ENCODE data around the gene USP53. TPM values are rescaled to one million over a fixed set of nuclear protein-coding genes. Genes with fewer than 3 reads are reported as not detected.

Gene USP53
- total and polyA plus RNA-seq, 4 donors: 24.9 to 114 (median 73.8) TPM

DNA sequence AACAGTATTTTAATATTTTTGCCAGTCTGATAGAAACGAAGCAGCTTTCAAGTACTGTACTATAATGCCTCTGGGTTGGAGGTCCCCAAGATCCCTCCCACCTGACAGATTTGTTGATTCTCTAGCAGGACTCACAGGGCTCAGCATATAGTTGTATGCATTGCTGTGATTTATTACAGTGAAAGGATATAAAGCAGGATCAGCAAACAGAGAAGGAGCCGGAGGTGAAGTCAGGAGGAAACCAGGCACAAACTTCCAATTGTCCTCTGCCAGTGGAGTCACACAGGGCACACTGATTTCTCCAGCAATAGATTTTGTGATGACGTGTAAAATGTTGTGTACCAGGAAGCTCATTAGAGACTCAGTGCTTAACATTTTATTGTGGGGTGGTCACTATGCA, 19.0 kb downstream of the USP53 start:
- intact Hi-C loops (cut with DNase I): no loop called here
- Histone ChIP-seq H3K27ac (ENCODE audit: low read depth in 1 of 2, low read length in 2 of 2) (peak overlapping the region in 1 of 2 donors; percentile 28), H3K36me3 (ENCODE audit: control insufficient read depth in 1 of 2, insufficient read depth in 2 of 2, low read length in 1 of 2) (peaks cover 5 to 7% of the 10 kb centered on the region in 2 donors), H3K4me3 (ENCODE audit: low read length in 2 of 2) (no peak overlapping the region), H3K27me3 (ENCODE audit: control insufficient read depth in 1 of 2, insufficient read depth in 2 of 2, low read length in 1 of 2) (no peaks in the 10 kb centered on the region), H3K9me3 (ENCODE audit: control insufficient read depth, low read length) (no peaks in the 10 kb centered on the region), H3K4me1 (ENCODE audit: control insufficient read depth in 1 of 2, insufficient read depth in 2 of 2, low read length in 2 of 2) (peaks cover 5 to 10% of the 10 kb centered on the region in 2 donors)
- DNase-seq (no peak), ATAC-seq (ENCODE audit: low FRiP score) (no peak)
- WGBS, 2 donors: 59 to 60% methylated on average over 3 of the region's 3 CpGs

DNA sequence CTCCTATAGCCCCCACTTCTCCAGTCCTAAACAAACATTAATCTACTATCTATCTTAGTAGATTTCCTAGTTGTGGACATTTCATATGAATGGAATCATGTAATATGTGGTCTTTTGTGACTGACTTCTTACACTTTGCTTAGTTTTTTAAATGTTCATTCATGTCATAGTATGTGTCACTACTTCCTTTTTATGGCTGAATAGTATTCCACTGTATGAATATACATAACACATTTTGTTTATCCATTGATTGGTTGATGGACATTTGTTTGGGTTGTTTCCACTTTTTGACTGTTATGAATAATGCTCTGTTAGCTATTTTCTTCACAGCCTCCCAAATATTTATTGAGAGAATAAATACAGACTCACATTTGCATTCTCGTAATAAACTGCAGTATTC, 19.8 kb downstream of the USP53 start:
- Histone ChIP-seq H3K9me3 (ENCODE audit: control insufficient read depth, low read length) (no peaks in the 10 kb centered on the region), H3K36me3 (ENCODE audit: control insufficient read depth in 1 of 2, insufficient read depth in 2 of 2, low read length in 1 of 2) (peaks cover 5 to 7% of the 10 kb centered on the region in 2 donors), H3K4me1 (ENCODE audit: control insufficient read depth in 1 of 2, insufficient read depth in 2 of 2, low read length in 2 of 2) (peaks cover 5 to 10% of the 10 kb centered on the region in 2 donors), H3K27me3 (ENCODE audit: control insufficient read depth in 1 of 2, insufficient read depth in 2 of 2, low read length in 1 of 2) (no peaks in the 10 kb centered on the region), H3K27ac (ENCODE audit: low read depth in 1 of 2, low read length in 2 of 2) (no peak overlapping the region), H3K4me3 (ENCODE audit: low read length in 2 of 2) (no peak overlapping the region)
- 97 to 98% methylated on average over 1 of the region's 1 CpG for WGBS, 2 donors
- no peak for DNase-seq
- no peak for ATAC-seq (ENCODE audit: low FRiP score)
- intact Hi-C loops (cut with DNase I): no loop called here

DNA sequence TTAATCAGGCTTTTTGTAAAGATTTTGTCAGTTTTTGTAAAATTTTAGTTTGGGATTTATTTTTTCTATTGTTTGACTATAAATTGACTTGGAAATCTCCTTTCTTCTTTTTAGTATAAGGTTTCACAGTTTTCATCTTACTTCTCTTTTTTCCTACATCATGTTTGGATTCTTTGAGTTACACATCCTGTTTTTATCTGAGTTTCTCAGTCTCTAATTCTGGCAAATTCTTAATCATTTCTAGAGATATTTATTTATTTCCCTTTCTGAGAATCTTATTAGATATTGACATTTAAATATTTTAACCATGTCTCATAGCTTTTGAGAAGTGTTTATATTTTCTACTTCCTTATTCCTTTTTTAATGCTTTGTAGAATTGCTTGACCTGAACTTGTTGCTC, 20.7 kb downstream of the USP53 start:
- Histone ChIP-seq H3K36me3 (ENCODE audit: control insufficient read depth in 1 of 2, insufficient read depth in 2 of 2, low read length in 1 of 2) (peaks cover 5 to 7% of the 10 kb centered on the region in 2 donors), H3K27ac (ENCODE audit: low read depth in 1 of 2, low read length in 2 of 2) (no peak overlapping the region), H3K27me3 (ENCODE audit: control insufficient read depth in 1 of 2, insufficient read depth in 2 of 2, low read length in 1 of 2) (no peaks in the 10 kb centered on the region), H3K9me3 (ENCODE audit: control insufficient read depth, low read length) (no peaks in the 10 kb centered on the region), H3K4me1 (ENCODE audit: control insufficient read depth in 1 of 2, insufficient read depth in 2 of 2, low read length in 2 of 2) (peaks cover 5 to 10% of the 10 kb centered on the region in 2 donors), H3K4me3 (ENCODE audit: low read length in 2 of 2) (no peak overlapping the region)
- intact Hi-C loops (cut with DNase I): no loop called here
- ATAC-seq (ENCODE audit: low FRiP score) (no peak), DNase-seq (no peak)

GRCh38 chr4:119233750-119234149, 21.2 kb downstream of the USP53 start:
- Histone ChIP-seq H3K27ac (ENCODE audit: low read depth in 1 of 2, low read length in 2 of 2) (peak overlapping the region; percentile 18 to 51), H3K4me1 (ENCODE audit: control insufficient read depth in 1 of 2, insufficient read depth in 2 of 2, low read length in 2 of 2) (peaks cover 5 to 10% of the 10 kb centered on the region in 2 donors)
- 32 to 37% methylated on average over 3 of the region's 3 CpGs for WGBS, 2 donors

GRCh38 chr4:119237201-119237600, 24.7 kb downstream of the USP53 start:
- H3K4me3 ChIP-seq (ENCODE audit: low read length in 2 of 2): no peak overlapping the region
- no peaks in the 10 kb centered on the region for H3K27me3 ChIP-seq (ENCODE audit: control insufficient read depth in 1 of 2, insufficient read depth in 2 of 2, low read length in 1 of 2)
- no peak for DNase-seq
- ATAC-seq (ENCODE audit: low FRiP score): no peak
- H3K27ac ChIP-seq (ENCODE audit: low read depth in 1 of 2, low read length in 2 of 2): no peak overlapping the region
- peaks cover 0 to 11% of the 10 kb centered on the region in 2 donors for H3K4me1 ChIP-seq (ENCODE audit: control insufficient read depth in 1 of 2, insufficient read depth in 2 of 2, low read length in 2 of 2)
- H3K9me3 ChIP-seq (ENCODE audit: control insufficient read depth, low read length): no peaks in the 10 kb centered on the region
- WGBS, 2 donors: 96 to 97% methylated on average over 9 of the region's 9 CpGs
- H3K36me3 ChIP-seq (ENCODE audit: control insufficient read depth in 1 of 2, insufficient read depth in 2 of 2, low read length in 1 of 2): peaks cover 2 to 5% of the 10 kb centered on the region in 2 donors
- intact Hi-C loops (cut with DNase I): loop anchor here (5.0 kb wide), 2 partner anchors 35 to 45 kb away; no protein-coding TSS in a partner anchor

More at GRCh38 chr4:119233750-119234149, 21.2 kb downstream of the USP53 start:
- DNase-seq (no peak), ATAC-seq (ENCODE audit: low FRiP score) (no peak)
- H3K27me3 ChIP-seq (ENCODE audit: control insufficient read depth in 1 of 2, insufficient read depth in 2 of 2, low read length in 1 of 2): no peaks in the 10 kb centered on the region
- intact Hi-C loops (cut with DNase I): no loop called here
- H3K4me3 ChIP-seq (ENCODE audit: low read length in 2 of 2): no peak overlapping the region
- H3K9me3 ChIP-seq (ENCODE audit: control insufficient read depth, low read length): no peaks in the 10 kb centered on the region
- H3K36me3 ChIP-seq (ENCODE audit: control insufficient read depth in 1 of 2, insufficient read depth in 2 of 2, low read length in 1 of 2): peaks cover 5% of the 10 kb centered on the region in 2 donors

- Histone ChIP-seq H3K27me3 (ENCODE audit: control insufficient read depth in 1 of 2, insufficient read depth in 2 of 2, low read length in 1 of 2) (no peaks in the 10 kb centered on the region), H3K36me3 (ENCODE audit: control insufficient read depth in 1 of 2, insufficient read depth in 2 of 2, low read length in 1 of 2) (peaks cover 2 to 5% of the 10 kb centered on the region in 2 donors), H3K9me3 (ENCODE audit: control insufficient read depth, low read length) (no peaks in the 10 kb centered on the region), H3K4me1 (ENCODE audit: control insufficient read depth in 1 of 2, insufficient read depth in 2 of 2, low read length in 2 of 2) (peaks cover 2 to 13% of the 10 kb centered on the region in 2 donors), H3K4me3 (ENCODE audit: low read length in 2 of 2) (no peak overlapping the region), H3K27ac (ENCODE audit: low read depth in 1 of 2, low read length in 2 of 2) (no peak overlapping the region)
- intact Hi-C loops (cut with DNase I): loop anchor here (5.0 kb wide), 2 partner anchors 35 to 45 kb away; no protein-coding TSS in a partner anchor
- ATAC-seq (ENCODE audit: low FRiP score): no peak
- WGBS, 2 donors: 94 to 98% methylated on average over 2 of the region's 2 CpGs
- no peak for DNase-seq
Measured at GRCh38 chr4:119237642-119238041, 25.1 kb downstream of the USP53 start.

DNA sequence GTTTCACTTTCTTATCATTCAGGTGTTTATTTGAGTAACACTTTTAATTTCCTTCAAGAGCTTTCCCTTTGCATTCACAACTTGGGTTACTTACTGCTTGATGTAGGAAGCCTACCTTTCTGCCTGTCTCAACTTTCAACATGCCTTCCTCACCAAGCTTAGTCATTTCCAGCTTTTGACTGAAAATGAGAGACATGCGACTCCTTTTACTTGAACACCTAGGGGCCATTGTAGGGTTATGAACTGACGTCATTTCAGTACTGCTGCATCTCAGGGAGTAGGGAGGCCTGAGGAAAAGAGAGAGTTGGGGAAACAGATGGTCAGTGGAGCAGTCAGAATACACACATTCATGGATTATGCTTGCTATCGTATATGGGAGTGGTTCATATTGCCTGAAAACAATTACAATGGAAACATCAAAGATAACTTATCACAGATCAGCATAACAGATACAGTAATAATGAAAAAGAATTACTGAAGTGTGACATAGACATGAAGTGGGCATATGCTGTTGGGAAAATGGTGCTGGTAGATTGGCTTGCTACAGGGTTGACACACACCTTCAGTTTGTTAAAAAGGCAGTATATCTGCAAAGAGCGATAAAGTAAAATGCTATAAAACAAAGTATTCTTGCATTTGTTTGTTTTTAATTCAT, 25.7 kb downstream of the USP53 start:
- Histone ChIP-seq H3K27ac (ENCODE audit: low read depth in 1 of 2, low read length in 2 of 2) (no peak overlapping the region), H3K4me3 (ENCODE audit: low read length in 2 of 2) (no peak overlapping the region), H3K9me3 (ENCODE audit: control insufficient read depth, low read length) (no peaks in the 10 kb centered on the region), H3K27me3 (ENCODE audit: control insufficient read depth in 1 of 2, insufficient read depth in 2 of 2, low read length in 1 of 2) (no peaks in the 10 kb centered on the region), H3K4me1 (ENCODE audit: control insufficient read depth in 1 of 2, insufficient read depth in 2 of 2, low read length in 2 of 2) (peaks cover 2 to 13% of the 10 kb centered on the region in 2 donors), H3K36me3 (ENCODE audit: control insufficient read depth in 1 of 2, insufficient read depth in 2 of 2, low read length in 1 of 2) (peaks cover 2 to 5% of the 10 kb centered on the region in 2 donors)
- no peak for DNase-seq
- 91% methylated on average over 4 of the region's 4 CpGs for WGBS, 2 donors
- ATAC-seq (ENCODE audit: low FRiP score): no peak
- intact Hi-C loops (cut with DNase I): loop anchor here (5.0 kb wide), 2 partner anchors 34 to 44 kb away; no protein-coding TSS in a partner anchor

DNA sequence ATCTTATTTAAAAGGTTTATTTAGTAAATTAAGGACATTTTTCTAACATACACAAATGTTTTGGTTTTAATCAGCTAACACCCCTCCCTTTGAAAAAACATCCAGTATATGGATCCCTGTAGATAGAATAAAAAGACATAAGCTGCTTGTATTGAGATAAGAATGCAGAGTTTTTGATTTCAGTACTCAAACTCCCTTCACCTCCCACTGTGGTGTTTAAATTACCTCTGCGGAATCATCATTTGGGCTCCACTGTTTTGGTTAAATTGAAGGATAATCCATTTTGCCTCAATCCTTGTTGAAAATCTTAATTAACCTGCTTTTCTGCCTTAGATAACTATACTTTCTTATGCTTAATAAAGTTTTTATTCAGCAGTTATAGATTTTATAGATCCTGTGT, 27.6 kb downstream of the USP53 start:
- H3K9me3 ChIP-seq (ENCODE audit: control insufficient read depth, low read length): no peaks in the 10 kb centered on the region
- H3K4me1 ChIP-seq (ENCODE audit: control insufficient read depth in 1 of 2, insufficient read depth in 2 of 2, low read length in 2 of 2): peaks cover 2 to 6% of the 10 kb centered on the region in 2 donors
- intact Hi-C loops (cut with DNase I): no loop called here
- H3K4me3 ChIP-seq (ENCODE audit: low read length in 2 of 2): no peak overlapping the region
- H3K27ac ChIP-seq (ENCODE audit: low read depth in 1 of 2, low read length in 2 of 2): no peak overlapping the region
- ATAC-seq (ENCODE audit: low FRiP score) (no peak), DNase-seq (no peak)
- no peaks in the 10 kb centered on the region for H3K27me3 ChIP-seq (ENCODE audit: control insufficient read depth in 1 of 2, insufficient read depth in 2 of 2, low read length in 1 of 2)
- 95 to 98% methylated on average over 1 of the region's 1 CpG for WGBS, 2 donors
- peaks cover 0 to 5% of the 10 kb centered on the region in 2 donors for H3K36me3 ChIP-seq (ENCODE audit: control insufficient read depth in 1 of 2, insufficient read depth in 2 of 2, low read length in 1 of 2)

DNA sequence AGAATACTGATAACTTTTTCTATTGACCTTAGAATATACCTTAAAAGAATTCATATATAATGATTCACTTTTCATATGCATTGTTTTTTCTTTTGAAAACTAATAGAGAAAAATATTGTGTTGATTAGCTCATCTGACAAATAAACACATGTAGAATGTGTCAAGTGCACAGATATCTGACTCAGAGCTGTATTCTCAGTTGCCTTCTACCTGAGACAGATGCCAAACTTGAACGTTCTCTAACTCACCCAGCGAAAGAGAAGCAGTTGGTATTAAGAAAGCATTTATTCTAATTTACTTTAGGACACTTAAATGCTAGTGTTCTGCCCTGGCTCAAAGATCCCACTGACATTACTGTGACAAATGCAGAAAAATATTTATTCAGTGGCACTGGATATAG, 28.1 kb downstream of the USP53 start:
- no peak overlapping the region for H3K27ac ChIP-seq (ENCODE audit: low read depth in 1 of 2, low read length in 2 of 2)
- ATAC-seq (ENCODE audit: low FRiP score) (no peak), DNase-seq (no peak)
- peaks cover 0 to 1% of the 10 kb centered on the region in 2 donors for H3K36me3 ChIP-seq (ENCODE audit: control insufficient read depth in 1 of 2, insufficient read depth in 2 of 2, low read length in 1 of 2)
- H3K4me3 ChIP-seq (ENCODE audit: low read length in 2 of 2): no peak overlapping the region
- no peaks in the 10 kb centered on the region for H3K27me3 ChIP-seq (ENCODE audit: control insufficient read depth in 1 of 2, insufficient read depth in 2 of 2, low read length in 1 of 2)
- intact Hi-C loops (cut with DNase I): no loop called here
- H3K4me1 ChIP-seq (ENCODE audit: control insufficient read depth in 1 of 2, insufficient read depth in 2 of 2, low read length in 2 of 2): peaks cover 2 to 3% of the 10 kb centered on the region in 2 donors
- 58 to 66% methylated on average over 2 of the region's 2 CpGs for WGBS, 2 donors
- no peaks in the 10 kb centered on the region for H3K9me3 ChIP-seq (ENCODE audit: control insufficient read depth, low read length)
